Kidney capillary endothelial cell (primary cell): ENCODE results near the gene ST8SIA6.
"Not testable (repeated sequence)": the region's sequence is repeated elsewhere in the genome, so short reads cannot be mapped to it uniquely, and the experiment has no call there.

Experiments
- DNase-seq: peaks from one replicate; pipeline ENCODE4 v3.0.0-alpha.2; 2018; ENCODE audit warnings: low spot score

Gene ST8SIA6, protein sequence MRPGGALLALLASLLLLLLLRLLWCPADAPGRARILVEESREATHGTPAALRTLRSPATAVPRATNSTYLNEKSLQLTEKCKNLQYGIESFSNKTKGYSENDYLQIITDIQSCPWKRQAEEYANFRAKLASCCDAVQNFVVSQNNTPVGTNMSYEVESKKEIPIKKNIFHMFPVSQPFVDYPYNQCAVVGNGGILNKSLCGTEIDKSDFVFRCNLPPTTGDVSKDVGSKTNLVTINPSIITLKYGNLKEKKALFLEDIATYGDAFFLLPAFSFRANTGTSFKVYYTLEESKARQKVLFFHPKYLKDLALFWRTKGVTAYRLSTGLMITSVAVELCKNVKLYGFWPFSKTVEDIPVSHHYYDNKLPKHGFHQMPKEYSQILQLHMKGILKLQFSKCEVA

DNA sequence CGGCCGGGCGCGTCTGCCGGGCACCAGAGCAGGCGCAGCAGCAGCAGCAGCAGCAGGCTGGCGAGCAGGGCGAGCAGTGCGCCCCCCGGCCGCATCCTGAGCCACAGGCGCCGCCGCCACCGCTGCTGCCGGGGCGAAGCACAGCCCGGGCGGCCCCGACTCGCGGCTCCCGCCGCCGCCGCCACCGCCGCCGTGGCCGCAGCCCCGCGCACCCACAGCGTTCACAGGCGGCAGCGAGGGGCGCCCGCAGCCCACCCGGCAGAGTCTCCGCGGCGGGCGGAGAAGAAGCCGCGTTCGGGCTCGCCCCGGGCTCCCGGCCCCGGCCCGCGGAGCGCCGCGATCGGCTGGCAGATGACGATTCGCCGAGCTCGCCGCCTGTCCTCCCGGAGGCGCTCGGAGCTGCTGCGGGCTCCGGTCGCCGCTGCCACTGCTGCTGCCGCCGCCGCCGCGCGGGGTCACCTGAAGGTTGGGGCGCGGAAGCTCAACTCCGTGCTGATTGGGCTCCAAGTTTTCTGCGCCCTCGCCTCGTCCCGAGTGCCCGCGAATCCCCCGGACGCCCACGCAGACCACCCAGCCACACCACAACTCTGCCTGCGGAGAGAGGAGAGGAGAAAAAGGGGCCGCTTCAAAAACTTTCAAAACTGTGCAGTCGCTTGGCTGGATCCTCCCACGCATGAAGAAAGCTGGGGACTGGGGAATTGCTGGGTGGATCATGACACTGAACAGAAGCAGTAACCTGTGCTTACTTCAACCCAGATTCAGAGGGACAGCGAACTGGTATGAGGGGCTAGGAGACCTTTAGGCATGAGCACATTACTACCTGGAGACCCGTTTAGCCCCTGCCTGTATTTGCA lies at the start of gene ST8SIA6:
Gene ST8SIA6, minus strand, starts transcription at position 435 of the 854 bp plus-strand sequence. Its CDS starts 340 bp downstream, at position 95.
- DNase-seq: no peak

DNA sequence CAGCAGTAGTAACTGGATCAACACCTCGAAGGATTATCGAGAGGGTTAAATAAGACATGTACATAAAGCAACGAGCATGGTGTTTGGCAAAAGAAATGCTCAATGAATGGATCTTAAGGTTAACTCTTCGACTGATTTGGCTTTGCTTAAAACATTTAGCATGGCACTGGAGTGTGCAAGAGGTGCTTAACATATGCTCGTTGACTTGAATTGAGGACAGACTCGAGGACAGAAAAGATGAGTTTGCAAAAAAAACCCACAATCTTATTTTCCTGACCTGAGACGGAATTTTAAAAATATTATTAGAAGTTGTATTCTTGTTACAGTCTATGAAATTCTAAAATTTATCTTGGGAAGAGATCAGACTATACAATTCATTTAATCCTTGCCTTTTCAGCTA lies 49.4 kb upstream of the ST8SIA6 start:
- no peak for DNase-seq

DNA sequence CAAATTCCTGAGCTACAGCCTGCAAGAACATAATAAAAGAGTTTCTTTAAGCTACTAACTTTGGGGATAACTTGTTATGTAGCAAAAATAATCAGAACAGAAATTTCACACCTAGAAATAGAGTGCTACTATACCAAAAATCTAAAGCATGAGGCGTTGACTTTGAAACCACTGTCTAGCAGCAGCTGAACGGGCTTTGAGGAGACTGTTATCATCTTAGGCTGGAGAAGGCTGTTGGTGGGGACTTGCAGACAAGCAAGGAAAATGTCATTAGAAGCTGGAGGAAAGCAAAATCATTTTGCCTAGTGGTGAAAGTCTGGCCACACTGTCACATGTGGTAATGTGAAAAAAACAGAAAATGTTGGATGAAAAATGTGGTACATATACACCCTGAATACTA lies 48.4 kb upstream of the ST8SIA6 start:
- DNase-seq: no peak

DNA sequence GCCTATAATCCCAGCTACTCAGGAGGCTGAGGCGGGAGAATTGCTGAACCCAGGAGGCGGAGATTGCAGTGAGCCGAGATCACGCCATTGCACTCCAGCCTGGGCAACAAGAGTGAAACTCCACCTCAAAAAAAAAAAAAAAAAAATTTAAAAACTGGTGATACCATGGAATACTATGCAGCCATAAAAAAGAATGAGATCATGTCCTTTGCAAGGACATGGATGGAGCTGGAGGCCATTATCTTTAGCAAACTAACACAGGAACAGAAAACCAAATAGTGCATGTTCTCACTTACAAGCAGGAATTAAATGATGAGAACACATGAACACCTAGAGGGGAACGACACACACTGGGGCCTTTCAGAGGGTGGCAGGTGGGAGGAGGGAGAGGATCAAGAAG lies 44.6 kb upstream of the ST8SIA6 start:
- DNase-seq: not testable (repeated sequence)

DNA sequence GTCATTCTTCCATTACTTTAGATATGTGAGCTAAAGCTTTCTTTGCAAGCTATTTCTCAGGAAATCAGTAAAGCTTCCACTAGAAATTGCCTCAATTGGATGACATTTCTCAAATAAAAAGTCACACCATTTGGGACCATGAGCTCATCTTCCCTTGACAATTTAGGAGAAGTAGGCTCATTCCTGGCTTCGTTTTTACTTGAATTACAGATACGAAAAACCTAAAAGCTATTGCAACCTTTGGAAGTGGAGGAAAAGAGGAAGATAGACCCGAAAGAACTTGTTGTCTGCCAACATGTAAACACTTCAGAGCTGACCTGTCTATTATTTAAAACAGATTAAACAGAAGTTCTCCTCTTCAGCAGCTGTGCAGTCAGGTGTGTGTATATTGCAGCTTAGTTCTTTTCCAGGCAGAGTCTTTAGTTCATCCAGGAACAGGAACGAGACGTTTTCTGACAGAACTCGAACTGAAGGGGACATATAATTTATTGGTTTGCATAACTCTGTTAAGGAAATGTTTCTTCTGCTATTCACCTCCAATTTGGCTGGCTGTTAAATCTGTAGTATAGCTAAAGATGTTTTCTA lies 43.1 kb upstream of the ST8SIA6 start:
- DNase-seq: no peak

DNA sequence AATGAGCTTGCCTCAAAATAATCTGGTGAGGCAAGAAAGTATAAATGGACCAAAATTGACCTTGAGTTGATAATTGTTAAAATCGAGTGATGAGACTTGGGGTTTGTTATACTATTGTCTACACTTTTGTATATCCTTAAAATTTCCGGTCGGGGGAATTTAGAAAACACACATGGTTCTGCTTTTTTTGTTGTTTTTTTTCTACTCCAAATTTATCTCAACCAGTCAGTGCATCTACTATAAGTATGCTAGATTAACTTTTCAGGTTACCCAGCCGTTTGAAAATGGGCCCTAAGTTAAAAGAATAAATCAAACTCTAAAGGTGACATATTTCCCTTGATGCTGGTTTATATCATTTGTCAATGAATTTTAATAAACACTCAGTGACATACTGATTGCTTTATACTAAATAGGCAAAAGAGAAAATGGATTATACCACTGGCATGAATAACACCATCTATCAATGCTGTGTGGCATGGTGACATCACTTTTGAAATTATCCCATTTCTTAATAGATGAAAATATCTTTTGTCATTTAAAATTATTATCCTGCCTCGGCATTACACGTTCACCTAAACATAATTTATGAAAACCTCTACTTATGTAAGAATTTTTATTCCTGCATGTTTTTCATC lies 40.3 kb upstream of the ST8SIA6 start:
- DNase-seq: no peak

DNA sequence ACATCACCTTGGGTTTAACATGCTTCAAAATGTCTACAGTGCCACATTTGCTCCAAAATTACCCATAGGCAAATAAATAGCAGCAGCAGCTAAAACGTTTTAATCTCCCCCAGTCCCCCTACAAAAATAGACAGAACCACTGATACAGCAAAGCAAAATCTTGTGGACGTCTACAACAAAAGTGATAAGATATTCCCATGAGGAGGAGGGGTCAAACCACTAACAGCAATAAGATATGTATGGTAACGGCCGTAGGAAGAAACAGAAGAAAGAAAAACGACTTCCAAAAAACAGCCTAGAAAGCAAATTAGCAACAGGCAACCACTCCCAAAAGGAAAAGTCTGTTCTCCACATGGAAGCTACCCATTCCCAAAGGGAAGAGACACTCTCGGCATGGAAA lies 34.5 kb upstream of the ST8SIA6 start:
- no peak for DNase-seq

DNA sequence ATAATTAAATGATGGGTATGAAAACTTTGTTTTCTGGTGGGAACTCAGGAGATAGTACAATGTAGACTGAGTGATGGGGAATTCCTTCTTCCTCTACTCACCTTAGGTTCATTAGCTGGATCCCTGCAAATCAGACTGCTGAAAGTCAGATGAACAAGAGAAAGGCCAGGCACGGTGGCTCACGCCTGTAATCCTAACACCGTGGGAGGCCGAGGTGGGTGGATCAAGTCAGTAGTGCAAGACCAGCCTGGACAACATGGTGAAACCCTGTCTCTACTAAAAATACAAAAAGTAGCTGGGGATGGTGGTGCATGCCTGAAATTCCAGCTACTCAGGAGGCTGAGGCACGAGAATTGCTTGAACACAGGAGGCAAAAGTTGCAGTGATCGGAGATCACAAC lies 28.7 kb upstream of the ST8SIA6 start:
- no peak for DNase-seq

DNA sequence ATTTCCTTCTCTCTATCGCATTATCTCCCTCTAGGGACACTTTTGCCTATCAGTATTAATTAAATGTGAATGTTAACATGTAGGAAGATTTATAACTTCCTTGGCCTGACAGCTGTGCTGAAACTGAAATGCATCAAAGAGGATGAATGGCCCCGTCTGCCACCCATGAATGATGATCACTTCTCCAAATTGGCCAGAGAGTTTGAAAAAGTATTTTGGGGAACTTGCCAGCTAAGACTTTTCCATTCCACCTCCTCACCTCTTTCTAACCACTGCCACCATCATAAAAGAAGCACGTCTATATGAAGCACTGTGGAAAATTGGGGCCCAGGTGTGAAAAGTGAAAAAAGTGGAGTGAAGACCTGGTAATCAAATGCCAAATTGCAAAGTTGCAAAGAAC lies 25.4 kb upstream of the ST8SIA6 start:
- DNase-seq: no peak

DNA sequence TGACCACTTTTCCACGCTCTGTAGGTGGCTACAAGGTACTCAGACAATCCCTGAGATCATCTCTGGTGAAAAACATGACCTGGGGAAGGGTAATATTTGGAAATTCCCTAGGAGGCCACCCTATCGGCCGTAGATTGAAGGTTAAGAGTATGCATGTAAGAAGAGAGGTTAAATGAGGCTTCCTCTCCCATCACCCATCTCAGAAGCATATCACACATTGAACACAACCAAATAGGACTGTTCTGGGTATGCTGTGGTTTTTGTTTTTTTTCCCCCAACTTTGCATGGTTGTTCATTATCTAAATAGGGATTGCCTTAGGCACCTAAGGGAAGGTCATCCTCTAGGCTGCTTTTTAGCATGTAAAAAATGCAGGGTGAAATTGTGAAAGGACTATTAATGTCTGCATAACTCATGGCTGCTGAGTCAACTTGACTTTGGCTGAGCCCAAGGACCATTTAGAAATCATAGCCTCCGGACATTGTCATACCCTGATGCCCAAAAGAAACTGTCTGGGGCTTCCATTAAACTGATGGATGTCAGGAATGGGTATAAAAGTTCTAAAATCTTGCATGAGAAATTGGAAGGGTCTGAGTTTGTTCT lies 24.7 kb upstream of the ST8SIA6 start:
- DNase-seq: no peak

DNA sequence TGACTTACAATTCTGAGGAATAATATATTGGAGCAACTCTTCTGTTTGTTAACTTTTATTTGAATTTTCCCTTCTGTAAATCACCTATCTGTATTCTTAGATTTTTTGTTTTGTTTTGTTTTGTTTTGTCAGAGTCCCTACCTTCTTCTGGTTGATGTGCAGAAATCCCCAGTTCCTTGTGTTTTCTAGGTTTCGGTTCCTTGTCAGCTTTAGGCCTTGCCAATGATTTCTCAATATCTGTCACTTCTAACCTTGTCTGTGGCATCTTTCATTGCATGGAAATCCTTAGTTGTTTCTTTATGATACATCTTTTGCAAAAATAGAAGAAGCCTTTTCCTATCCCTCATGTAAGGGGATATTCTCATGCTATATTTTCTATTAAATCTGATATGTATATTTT lies 21.7 kb upstream of the ST8SIA6 start:
- DNase-seq: no peak

DNA sequence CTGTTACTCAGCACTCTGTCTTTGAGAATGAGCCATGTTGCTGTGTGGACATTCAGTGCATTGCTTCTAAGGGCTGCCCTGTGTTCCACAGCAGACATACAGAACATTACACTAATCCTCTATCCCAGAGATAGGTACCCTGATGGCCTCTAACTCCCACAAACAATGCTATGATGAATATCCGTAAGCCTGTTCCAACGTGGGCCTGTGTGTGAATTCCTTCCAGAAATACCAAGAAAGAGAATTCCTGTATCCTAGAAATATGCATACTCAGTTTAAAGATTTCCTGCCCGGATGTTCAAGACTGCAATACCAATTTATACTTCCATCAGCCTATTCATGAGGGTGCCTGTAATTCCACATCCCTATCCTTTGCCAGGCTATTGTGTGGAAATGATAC lies 21.3 kb upstream of the ST8SIA6 start:
- DNase-seq: no peak

DNA sequence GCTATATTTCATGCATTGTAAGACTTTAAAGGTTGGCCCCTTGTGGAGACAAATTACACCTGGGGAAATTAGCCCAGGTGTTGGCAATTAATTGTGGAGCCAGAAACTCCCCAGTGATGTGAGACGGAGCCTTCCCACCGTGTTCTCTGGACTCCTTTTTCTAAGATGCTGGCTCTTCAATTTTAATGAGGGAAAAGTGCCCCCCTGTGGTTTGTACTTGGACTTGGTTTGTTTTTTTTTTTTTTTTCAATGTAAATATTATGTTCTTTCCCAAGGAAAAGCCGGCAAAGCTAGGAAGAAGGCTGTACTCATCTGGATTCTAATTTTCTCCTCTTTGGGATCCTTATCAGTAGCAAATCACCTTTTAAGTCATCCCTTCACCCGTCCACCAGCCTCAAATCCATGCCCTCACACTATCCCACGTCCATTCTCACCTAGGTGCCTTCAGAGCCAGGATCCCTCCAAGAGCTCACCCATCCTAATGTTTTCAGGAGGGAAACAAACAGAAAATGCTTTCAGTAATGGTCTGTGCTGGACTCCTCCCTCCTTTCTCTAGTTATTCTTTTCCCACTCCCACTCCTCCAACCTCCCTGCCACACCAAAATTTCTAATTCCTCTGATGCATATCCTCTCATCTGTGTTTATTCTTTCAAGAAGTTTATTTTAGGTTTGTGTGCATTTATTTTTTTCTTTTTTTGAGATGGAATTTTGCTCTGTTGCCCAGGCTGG lies 20.4 kb upstream of the ST8SIA6 start:
- DNase-seq: no peak

DNA sequence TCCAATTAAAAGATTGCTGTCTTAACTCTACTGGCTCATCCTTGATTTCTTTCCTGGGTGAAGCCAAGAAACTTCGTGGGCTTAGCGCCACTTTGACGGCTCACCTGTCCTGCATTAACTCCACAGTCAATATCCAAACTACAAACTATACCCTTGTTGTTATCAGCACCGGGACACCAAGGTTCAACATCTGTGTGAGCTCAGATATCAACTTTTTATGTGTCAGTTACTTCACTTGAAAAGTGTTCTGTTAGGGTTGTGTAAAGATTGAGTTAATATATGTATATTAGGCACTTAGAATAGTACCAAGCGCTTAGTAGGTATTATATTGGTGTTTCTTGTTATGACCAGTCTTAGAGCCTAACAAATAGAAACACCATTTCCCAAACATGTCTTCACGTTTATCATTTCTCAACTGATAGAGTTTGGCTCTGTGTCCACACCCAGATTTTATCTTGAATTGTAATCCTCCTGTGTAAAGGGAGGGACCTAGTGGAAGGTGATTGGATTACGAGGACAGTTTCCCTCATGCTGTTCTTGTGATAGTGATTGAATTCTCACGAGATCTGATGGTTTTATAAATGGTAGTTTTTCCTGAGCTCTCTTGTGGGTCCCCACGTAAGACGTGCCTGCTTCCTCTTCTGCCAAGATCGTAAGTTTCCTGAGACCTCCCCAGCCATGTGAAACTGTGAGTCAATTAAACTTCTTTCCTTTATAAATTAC lies 19.0 kb upstream of the ST8SIA6 start:
- DNase-seq: no peak

DNA sequence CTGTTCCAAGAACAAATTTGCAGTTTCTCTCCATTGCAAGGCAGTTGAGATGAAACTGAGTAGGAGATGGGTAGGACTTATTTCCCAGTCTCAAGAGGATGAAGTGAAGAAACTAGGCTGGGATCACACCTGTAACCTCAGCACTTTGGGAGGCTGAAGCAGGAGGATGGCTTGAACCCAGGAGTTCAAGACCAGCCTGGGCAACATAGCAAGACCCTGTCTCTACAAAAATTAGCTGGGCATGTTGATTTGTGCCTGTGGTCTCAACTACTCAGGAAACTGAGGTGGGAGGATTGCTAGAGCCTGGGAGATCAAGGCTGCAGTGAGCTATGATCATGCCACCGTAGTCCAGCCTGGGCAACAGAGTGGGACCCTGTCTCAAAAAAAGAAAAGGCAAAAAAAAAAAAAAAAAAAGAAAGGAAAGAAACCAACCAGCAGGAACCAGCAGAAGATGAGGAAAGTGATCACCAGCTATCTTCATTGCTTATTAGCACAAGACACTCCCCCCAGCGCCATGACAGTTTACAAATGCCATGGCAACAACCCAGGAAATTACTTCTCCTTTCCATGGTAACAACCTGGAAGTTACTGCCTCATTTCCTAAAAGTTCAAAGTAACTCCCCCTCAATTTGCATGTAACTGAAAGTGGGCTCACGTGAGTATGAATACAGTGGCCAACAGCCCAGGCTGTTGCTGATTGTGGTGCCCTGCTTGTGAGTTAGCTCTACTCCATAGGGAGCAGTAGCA lies 18.3 kb upstream of the ST8SIA6 start:
- DNase-seq: no peak

DNA sequence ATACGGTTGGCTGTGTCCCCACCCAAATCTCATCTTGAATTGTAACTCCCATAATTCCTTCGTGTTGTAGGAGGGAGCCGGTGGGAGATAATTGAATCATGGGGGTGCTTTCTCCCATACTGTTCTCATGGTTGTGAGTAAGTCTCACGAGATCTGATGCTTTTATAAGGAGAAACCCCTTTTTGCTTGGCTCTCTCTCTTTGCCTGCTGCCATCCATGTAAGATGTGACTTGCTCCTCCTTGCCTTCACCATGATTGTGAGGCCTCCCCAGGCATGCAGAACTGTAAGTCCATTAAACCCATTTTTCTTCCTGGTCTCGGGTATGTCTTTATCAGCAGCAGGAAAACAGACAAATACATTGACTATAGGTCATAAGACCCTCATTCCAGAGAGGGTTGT lies 15.9 kb upstream of the ST8SIA6 start:
- DNase-seq: no peak

DNA sequence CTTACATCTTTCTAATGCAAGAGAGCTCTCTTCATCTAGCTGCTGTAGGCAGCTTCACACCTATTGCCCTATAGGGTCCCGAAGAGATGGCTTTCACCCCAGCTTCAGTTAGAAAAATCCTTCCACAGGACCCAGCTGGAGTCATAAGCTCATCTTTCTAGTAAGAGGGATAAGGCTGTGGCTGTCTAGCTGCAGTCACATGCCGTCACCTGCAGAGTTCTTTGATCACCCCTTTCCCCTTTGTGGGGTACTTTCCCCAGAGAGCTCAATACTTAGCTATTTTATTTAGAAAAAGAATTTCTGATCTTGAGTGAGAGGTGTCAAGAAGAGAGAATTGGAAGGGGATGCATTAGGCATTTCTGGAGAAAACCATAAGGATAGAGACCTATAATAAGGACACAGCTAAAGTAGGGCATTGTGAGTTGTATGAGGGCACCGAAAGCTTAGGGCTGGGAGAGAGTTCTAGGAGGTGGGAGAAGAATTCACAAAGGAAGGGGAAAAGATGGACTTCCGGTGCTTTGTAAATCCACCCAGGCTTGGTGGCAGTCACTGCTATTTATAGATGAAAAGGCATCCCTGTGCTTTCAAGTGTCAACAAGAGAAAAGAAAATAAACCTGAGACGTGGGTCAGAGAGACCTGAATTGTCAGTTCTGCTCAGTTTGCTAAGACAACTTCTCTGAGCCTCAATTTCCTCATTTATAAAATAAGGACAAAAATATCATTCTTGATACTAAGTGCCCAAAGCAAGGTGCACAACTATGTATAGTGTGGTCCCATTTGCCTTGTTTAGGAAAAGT lies 11.1 kb upstream of the ST8SIA6 start:
- DNase-seq: no peak

DNA sequence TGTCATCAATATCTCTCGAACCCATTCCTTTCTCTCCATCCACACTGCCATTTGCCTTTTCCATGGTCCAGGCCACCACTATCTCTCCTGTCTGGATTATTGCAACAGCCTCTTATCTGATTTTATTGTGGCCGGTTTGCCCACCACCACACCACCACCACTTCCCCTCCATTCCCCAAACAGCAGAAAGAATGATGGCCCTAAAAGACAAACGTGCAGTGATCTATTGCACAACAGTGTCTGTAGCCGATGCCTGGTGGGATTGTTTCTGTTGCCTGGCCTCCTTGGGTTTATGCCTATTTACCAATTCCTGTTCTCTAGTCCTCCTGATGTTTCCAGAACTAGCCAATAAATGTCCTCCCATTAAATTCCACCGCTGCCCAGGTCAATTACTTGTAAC lies 10.2 kb upstream of the ST8SIA6 start:
- DNase-seq: no peak

DNA sequence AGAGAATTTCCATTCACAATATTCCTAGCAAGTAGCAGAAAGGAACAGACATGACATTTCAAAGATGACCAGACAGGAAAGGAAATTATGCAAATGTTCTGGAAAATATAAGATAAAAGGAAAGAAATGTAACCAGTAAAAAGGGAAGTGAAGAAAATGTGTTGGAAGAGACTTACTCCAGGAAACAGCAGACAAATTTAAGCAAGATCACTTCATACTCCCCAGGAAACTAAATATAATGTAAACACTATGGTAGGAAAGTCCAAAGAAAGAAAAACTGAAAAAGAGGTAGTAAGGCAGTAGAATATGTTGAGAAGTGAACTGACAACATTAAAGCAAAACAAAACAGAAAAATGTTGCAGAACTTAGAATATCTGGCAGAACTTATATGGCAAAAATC lies 6.4 kb upstream of the ST8SIA6 start:
- no peak for DNase-seq
